Astrocyte of the cerebellum (primary cell): ENCODE data around the gene BEAN1.

Experiments used
- DNase-seq: peaks from one replicate; pipeline ENCODE4 v3.0.0-alpha.2; 2011; ENCODE audit warnings: low read depth
- H3K4me3 ChIP-seq: 2 replicates; pipeline ENCODE4 v1.5.1; 2011; ENCODE audit warnings: mild to moderate bottlenecking, low read depth, low read length, moderate library complexity
- CTCF ChIP-seq: IDR thresholded peaks from 2 replicates; pipeline ENCODE4 v1.5.1; 2012; ENCODE audit warnings: low read length, low read depth, moderate library complexity, mild to moderate bottlenecking; ENCODE audit errors: missing control alignments
- in situ Hi-C: cut with HindIII; loops from 2 replicates; pipeline ENCODE4 v1.10.0; 2017; ENCODE audit warnings: low sequenced_read_pairs

BEAN1 gene

DNA sequence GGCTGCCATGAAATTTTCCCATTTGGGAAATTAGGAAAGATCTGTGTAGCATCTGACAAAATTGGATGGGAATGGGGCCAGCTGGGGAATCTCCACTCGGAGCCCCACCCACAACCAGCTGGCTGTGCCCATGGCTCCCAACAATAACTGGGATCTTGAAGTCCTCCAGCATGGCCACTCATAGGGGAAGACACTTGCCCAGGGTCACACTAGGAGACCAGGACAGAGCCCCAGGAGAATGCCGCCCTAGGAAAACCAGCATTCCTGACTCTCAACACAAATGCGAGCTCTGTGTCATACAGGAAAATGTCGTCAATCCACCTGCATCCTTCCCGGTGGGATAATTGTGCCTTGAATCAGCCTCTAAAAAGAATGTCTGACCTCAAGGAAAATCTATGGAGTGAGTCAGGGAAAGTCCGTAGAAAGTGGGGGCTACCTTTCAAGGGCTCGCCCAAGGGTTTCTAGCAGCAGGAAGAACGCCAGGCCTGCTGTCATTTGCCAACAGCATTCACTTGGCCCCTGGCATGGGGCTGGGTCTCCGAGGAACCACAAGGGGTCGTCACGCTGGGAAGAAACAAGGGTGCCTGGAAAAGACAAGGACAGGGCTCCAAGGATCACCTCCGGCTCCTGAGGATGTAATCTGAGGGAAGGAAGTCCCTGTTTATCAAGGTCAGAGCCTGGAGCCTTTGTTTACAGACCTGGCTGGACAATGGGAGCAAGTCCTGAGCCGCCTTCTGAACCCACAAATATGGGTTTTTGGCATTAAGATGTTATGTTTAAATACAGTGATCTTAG, 44.7 kb upstream of the BEAN1 start:
- H3K4me3 ChIP-seq, result no peak overlapping the region
- in situ Hi-C loops, result no loop called here
- peak; percentile 80 for DNase-seq
- TF ChIP-seq CTCF, result peak; percentile 22

GRCh38 chr16:66382966-66383299, 44.2 kb upstream of the BEAN1 start:
- in situ Hi-C loops, result no loop called here
- H3K4me3 ChIP-seq, result no peak overlapping the region
- peak; percentile 85 for DNase-seq
- TF ChIP-seq CTCF, result no peak

DNA sequence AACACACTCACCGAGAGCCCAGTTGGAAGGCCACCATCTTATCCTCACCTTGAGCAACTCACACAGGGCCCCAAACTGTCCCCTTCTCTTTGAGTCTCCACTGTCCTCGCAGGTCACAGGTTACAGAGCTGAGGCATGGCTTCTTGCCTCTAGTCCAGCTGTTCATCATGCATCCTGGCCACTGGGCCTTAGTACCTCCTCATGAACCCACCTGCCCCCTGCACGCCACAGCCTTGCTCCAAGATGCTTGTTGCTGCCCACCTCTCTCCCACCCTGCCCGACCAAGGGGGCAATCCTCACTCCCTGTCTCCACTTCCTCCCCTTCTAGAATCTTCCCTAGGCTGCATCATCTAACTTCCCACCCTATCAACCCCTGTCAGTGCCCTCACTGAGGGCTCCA, 43.5 kb upstream of the BEAN1 start:
- DNase-seq, result no peak
- no peak overlapping the region for H3K4me3 ChIP-seq
- TF ChIP-seq CTCF, result no peak
- in situ Hi-C loops, result no loop called here

- TF ChIP-seq CTCF, result no peak
- H3K4me3 ChIP-seq, result no peak overlapping the region
- DNase-seq, result no peak
- in situ Hi-C loops, result no loop called here
Measured at GRCh38 chr16:66385415-66385814, 41.7 kb upstream of the BEAN1 start.

DNA sequence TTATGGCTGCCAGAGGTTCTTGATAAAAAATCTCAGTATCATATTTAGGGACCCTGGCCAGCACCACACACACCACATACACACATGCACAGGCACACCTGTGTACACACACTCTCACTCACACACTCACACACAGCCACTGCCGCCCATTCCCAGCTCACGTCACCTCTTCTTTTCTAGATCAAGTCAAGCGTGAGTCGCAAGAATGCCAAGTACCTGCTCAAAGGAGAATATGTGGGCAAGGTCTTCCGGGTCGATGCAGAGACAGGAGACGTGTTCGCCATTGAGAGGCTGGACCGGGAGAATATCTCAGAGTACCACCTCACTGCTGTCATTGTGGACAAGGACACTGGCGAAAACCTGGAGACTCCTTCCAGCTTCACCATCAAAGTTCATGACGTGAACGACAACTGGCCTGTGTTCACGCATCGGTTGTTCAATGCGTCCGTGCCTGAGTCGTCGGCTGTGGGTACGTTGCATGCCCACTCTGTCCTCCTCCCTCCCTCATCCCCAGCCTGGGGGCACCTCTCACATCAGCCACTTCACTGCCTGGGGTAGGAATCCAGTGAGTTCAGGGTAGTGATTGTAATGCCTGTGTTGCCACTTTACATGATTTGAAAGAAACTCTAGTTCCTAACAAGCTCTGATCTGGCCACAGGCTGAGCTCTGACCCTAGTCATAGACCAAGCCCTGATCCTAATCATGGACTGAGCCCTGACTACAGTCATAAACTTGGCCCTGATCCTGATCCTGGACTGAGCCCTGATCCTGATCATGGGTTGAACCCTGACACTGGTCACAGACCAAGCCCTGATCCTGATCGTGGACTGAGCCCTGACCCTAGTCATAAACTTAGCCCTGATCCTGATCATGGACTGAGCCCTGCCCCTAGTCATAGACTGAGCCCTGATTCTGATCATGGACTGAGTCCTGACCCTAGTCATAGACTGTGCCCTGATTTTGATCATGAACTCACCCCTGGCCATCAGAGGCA, 40.2 kb upstream of the BEAN1 start:
- TF ChIP-seq CTCF, result no peak
- no peak for DNase-seq
- in situ Hi-C loops, result no loop called here
- H3K4me3 ChIP-seq, result no peak overlapping the region

DNA sequence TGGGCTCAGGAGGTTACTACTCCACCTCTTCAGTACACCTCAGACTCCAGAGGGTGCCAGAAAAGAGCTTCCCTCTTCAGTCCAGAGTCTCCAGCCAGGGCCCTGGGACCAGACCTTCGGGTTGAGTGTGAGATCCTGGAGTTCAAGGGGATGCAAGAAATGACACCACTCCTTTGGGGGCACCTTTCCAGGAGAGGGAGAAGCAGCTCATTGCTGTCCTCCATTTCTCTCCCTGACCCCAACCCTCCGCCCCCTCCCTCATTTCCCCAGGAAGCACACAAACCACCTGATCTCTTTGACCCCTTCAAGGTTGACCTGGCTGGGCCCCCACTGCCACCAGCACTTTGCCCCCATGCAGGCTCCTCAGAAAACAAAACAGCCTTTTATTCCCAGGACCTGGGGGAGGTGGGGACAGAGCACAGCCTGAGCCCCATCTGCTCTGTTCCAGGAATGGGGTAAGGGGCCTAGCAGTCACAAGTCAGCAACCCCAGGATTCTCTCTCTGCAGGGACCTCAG, 39.2 kb upstream of the BEAN1 start:
- in situ Hi-C loops, result no loop called here
- H3K4me3 ChIP-seq, result no peak overlapping the region
- TF ChIP-seq CTCF, result no peak
- no peak for DNase-seq
